ENCODE results near the gene MEIG1. TPM values are rescaled to one million over a fixed set of nuclear protein-coding genes. Genes with fewer than 3 reads are reported as not detected.
A peak's percentile ranks its signal among the peaks of the same experiment; 100 is the strongest.
"Not testable (repeated sequence)": the region's sequence is repeated elsewhere in the genome, so short reads cannot be mapped to it uniquely, and the experiment has no call there.

The MEIG1 gene
- polyA plus RNA-seq, 4 donors, result 0.15 to 0.18 TPM; not detected in 2

GRCh38 chr10:14971867-14972448, 12.8 kb downstream of the MEIG1 start:
- no peaks in the 10 kb centered on the region for H3K4me1 ChIP-seq (ENCODE audit: control insufficient read depth in 3 of 3, insufficient read depth in 2 of 3, low read depth in 1 of 3, low read length in 2 of 3)
- H3K9me3 ChIP-seq (ENCODE audit: control insufficient read depth in 2 of 2, insufficient read depth in 1 of 2, low read depth in 1 of 2, low read length in 1 of 2), result no peaks in the 10 kb centered on the region
- H3K4me3 ChIP-seq (ENCODE audit: low read depth in 1 of 3, low read length in 3 of 3), result no peak overlapping the region
- DNase-seq (peak in 1 of 2 donors; percentile 28), FAIRE-seq (no peak)
- WGBS, 3 donors, result 49 to 51% (median 50%) methylated on average over 4 of the region's 4 CpGs
- H3K27me3 ChIP-seq (ENCODE audit: control insufficient read depth in 3 of 3, insufficient read depth in 3 of 3, low read length in 3 of 3), result peaks cover 0 to 4% (median 0%) of the 10 kb centered on the region in 3 donors
- H3K27ac ChIP-seq (ENCODE audit: low read depth in 1 of 3, low read length in 2 of 3), result no peak overlapping the region
- H3K36me3 ChIP-seq (ENCODE audit: control insufficient read depth in 3 of 3, insufficient read depth in 2 of 3, low read depth in 1 of 3, low read length in 3 of 3), result no peaks in the 10 kb centered on the region

GRCh38 chr10:14974153-14974998, 15.2 kb downstream of the MEIG1 start:
- not testable (repeated sequence) for DNase-seq; H3K36me3 ChIP-seq (ENCODE audit: control insufficient read depth in 3 of 3, insufficient read depth in 2 of 3, low read depth in 1 of 3, low read length in 3 of 3); H3K9me3 ChIP-seq (ENCODE audit: control insufficient read depth in 2 of 2, insufficient read depth in 1 of 2, low read depth in 1 of 2, low read length in 1 of 2); H3K4me3 ChIP-seq (ENCODE audit: low read depth in 1 of 3, low read length in 3 of 3); H3K27ac ChIP-seq (ENCODE audit: low read depth in 1 of 3, low read length in 2 of 3); H3K27me3 ChIP-seq (ENCODE audit: control insufficient read depth in 3 of 3, insufficient read depth in 3 of 3, low read length in 3 of 3); H3K4me1 ChIP-seq (ENCODE audit: control insufficient read depth in 3 of 3, insufficient read depth in 2 of 3, low read depth in 1 of 3, low read length in 2 of 3)
- 31 to 50% (median 48%) methylated on average over 15 of the region's 15 CpGs for WGBS, 3 donors
- peak; percentile 44 for FAIRE-seq

- DNase-seq, result no peak
- WGBS, 3 donors, result 27 to 32% (median 31%) methylated on average over 21 of the region's 21 CpGs
- H3K4me3 ChIP-seq (ENCODE audit: low read depth in 1 of 3, low read length in 3 of 3), result no peak overlapping the region
- H3K27ac ChIP-seq (ENCODE audit: low read depth in 1 of 3, low read length in 2 of 3), result no peak overlapping the region
- H3K4me1 ChIP-seq (ENCODE audit: control insufficient read depth in 3 of 3, insufficient read depth in 2 of 3, low read depth in 1 of 3, low read length in 2 of 3), result no peaks in the 10 kb centered on the region
- no peaks in the 10 kb centered on the region for H3K9me3 ChIP-seq (ENCODE audit: control insufficient read depth in 2 of 2, insufficient read depth in 1 of 2, low read depth in 1 of 2, low read length in 1 of 2)
- H3K36me3 ChIP-seq (ENCODE audit: control insufficient read depth in 3 of 3, insufficient read depth in 2 of 3, low read depth in 1 of 3, low read length in 3 of 3), result no peaks in the 10 kb centered on the region
- no peak for FAIRE-seq
- peaks cover 0 to 4% (median 0%) of the 10 kb centered on the region in 3 donors for H3K27me3 ChIP-seq (ENCODE audit: control insufficient read depth in 3 of 3, insufficient read depth in 3 of 3, low read length in 3 of 3)
Observed at GRCh38 chr10:14975672-14976273, 16.6 kb downstream of the MEIG1 start.

- WGBS, 3 donors, result 87 to 95% (median 93%) methylated on average over 3 of the region's 3 CpGs
- FAIRE-seq (no peak), DNase-seq (no peak)
- H3K4me3 ChIP-seq (ENCODE audit: low read depth in 1 of 3, low read length in 3 of 3), result no peak overlapping the region
- no peak overlapping the region for H3K27ac ChIP-seq (ENCODE audit: low read depth in 1 of 3, low read length in 2 of 3)
- H3K27me3 ChIP-seq (ENCODE audit: control insufficient read depth in 3 of 3, insufficient read depth in 3 of 3, low read length in 3 of 3), result no peaks in the 10 kb centered on the region
- H3K9me3 ChIP-seq (ENCODE audit: control insufficient read depth in 2 of 2, insufficient read depth in 1 of 2, low read depth in 1 of 2, low read length in 1 of 2), result no peaks in the 10 kb centered on the region
- no peaks in the 10 kb centered on the region for H3K36me3 ChIP-seq (ENCODE audit: control insufficient read depth in 3 of 3, insufficient read depth in 2 of 3, low read depth in 1 of 3, low read length in 3 of 3)
- H3K4me1 ChIP-seq (ENCODE audit: control insufficient read depth in 3 of 3, insufficient read depth in 2 of 3, low read depth in 1 of 3, low read length in 2 of 3), result no peaks in the 10 kb centered on the region
Observed at GRCh38 chr10:14982744-14983143, 23.6 kb downstream of the MEIG1 start.

- DNase-seq; H3K9me3 ChIP-seq (ENCODE audit: control insufficient read depth in 2 of 2, insufficient read depth in 1 of 2, low read depth in 1 of 2, low read length in 1 of 2); H3K27me3 ChIP-seq (ENCODE audit: control insufficient read depth in 3 of 3, insufficient read depth in 3 of 3, low read length in 3 of 3); H3K4me3 ChIP-seq (ENCODE audit: low read depth in 1 of 3, low read length in 3 of 3); FAIRE-seq; H3K36me3 ChIP-seq (ENCODE audit: control insufficient read depth in 3 of 3, insufficient read depth in 2 of 3, low read depth in 1 of 3, low read length in 3 of 3); H3K4me1 ChIP-seq (ENCODE audit: control insufficient read depth in 3 of 3, insufficient read depth in 2 of 3, low read depth in 1 of 3, low read length in 2 of 3); H3K27ac ChIP-seq (ENCODE audit: low read depth in 1 of 3, low read length in 2 of 3): not testable (repeated sequence)
- 81 to 90% (median 83%) methylated on average over 6 of the region's 6 CpGs for WGBS, 3 donors
Observed at GRCh38 chr10:14989552-14989951, 30.4 kb downstream of the MEIG1 start.

- H3K9me3 ChIP-seq (ENCODE audit: control insufficient read depth in 2 of 2, insufficient read depth in 1 of 2, low read depth in 1 of 2, low read length in 1 of 2); H3K27ac ChIP-seq (ENCODE audit: low read depth in 1 of 3, low read length in 2 of 3); H3K27me3 ChIP-seq (ENCODE audit: control insufficient read depth in 3 of 3, insufficient read depth in 3 of 3, low read length in 3 of 3); FAIRE-seq; H3K36me3 ChIP-seq (ENCODE audit: control insufficient read depth in 3 of 3, insufficient read depth in 2 of 3, low read depth in 1 of 3, low read length in 3 of 3); H3K4me3 ChIP-seq (ENCODE audit: low read depth in 1 of 3, low read length in 3 of 3); H3K4me1 ChIP-seq (ENCODE audit: control insufficient read depth in 3 of 3, insufficient read depth in 2 of 3, low read depth in 1 of 3, low read length in 2 of 3): not testable (repeated sequence)
- DNase-seq, result peak in 1 of 2 donors; percentile 10
- whole genome bisulfite sequencing, 3 donors, result 16 to 56% (median 39%) methylated on average over 16 to 19 of the region's 19 CpGs
Observed at GRCh38 chr10:14991035-14991749, 32.0 kb downstream of the MEIG1 start.

- whole genome bisulfite sequencing, 3 donors, result 89 to 93% (median 91%) methylated on average over 9 of the region's 9 CpGs
- not testable (repeated sequence) for H3K27me3 ChIP-seq (ENCODE audit: control insufficient read depth in 3 of 3, insufficient read depth in 3 of 3, low read length in 3 of 3); H3K36me3 ChIP-seq (ENCODE audit: control insufficient read depth in 3 of 3, insufficient read depth in 2 of 3, low read depth in 1 of 3, low read length in 3 of 3); H3K4me3 ChIP-seq (ENCODE audit: low read depth in 1 of 3, low read length in 3 of 3); H3K9me3 ChIP-seq (ENCODE audit: control insufficient read depth in 2 of 2, insufficient read depth in 1 of 2, low read depth in 1 of 2, low read length in 1 of 2); H3K4me1 ChIP-seq (ENCODE audit: control insufficient read depth in 3 of 3, insufficient read depth in 2 of 3, low read depth in 1 of 3, low read length in 2 of 3); FAIRE-seq; DNase-seq; H3K27ac ChIP-seq (ENCODE audit: low read depth in 1 of 3, low read length in 2 of 3)
Observed at GRCh38 chr10:14992336-14992735, 33.1 kb downstream of the MEIG1 start.

Data from small intestine (tissue), 7 donors.